A549 treated with AZD9567 at 1 μM for 4 hours (cell line): ENCODE data around the gene HSDL1. TPM values are rescaled to one million over a fixed set of nuclear protein-coding genes. Genes with fewer than 3 reads are reported as not detected.

ENCODE experiments used
- total RNA-seq: library from RNA; stranded (reverse); fragments of 200-300 nt; extraction: Qiagen RNA extraction; gene quantifications from 5 replicates; pipeline ENCODE4 v1.2.3, GENCODE V29; 2022; ENCODE audit not compliant: insufficient read depth

The HSDL1 gene
- total RNA-seq = 19.4 to 22.2 TPM (median 21.4 TPM) in 5 replicates

GRCh38 chr16:84144859-84145639 lies at the start of gene HSDL1, which contains the start of gene DNAAF1:
Gene HSDL1 (minus strand): TSS chr16:84145177. CDS start chr16:84131321, 13,856 bp downstream.
Gene DNAAF1 (plus strand): TSS chr16:84145308. CDS start chr16:84145441, 133 bp downstream.

GRCh38 chr16:84190731-84191388 lies 45.9 kb upstream of the HSDL1 start, which contains the start of gene ADAD2:
Gene ADAD2 (plus strand): TSS chr16:84191157. CDS start chr16:84191231, 74 bp downstream.

GRCh38 chr16:84186685-84187437 lies 41.9 kb upstream of the HSDL1 start, which contains the start of gene TAF1C:
Gene TAF1C (minus strand): TSS chr16:84187057. CDS start chr16:84184988, 2,069 bp downstream.

GRCh38 chr16:84116720-84117493 lies 28.1 kb downstream of the HSDL1 start, which contains the start of gene MBTPS1:
Gene MBTPS1 (minus strand): TSS chr16:84116942. CDS start chr16:84101783, 15,159 bp downstream.

Other genes starting within 250 kb of the HSDL1 start
- 0.89 to 2.6 TPM (median 2.0 TPM) in 5 replicates for gene MLYCD, start 246.1 kb downstream of the HSDL1 start, total RNA-seq
- 16.6 to 38.3 TPM (median 25.8 TPM) in 5 replicates for gene OSGIN1, start 191.9 kb downstream of the HSDL1 start, total RNA-seq
- gene NECAB2, start 176.9 kb downstream of the HSDL1 start, total RNA-seq = 2.3 to 3.1 TPM (median 2.5 TPM) in 4 of 5 replicates, not detected in the other
- not detected in 5 replicates for gene SLC38A8, start 102.4 kb downstream of the HSDL1 start, total RNA-seq
- 40.6 to 52.6 TPM (median 44.6 TPM) in 5 replicates for gene MBTPS1, start 28.2 kb downstream of the HSDL1 start, total RNA-seq
- gene DNAAF1, start 131 bp upstream of the HSDL1 start, total RNA-seq = 0.20 to 0.38 TPM (median 0.32 TPM) in 4 of 5 replicates, not detected in the other
- gene TAF1C, start 41.9 kb upstream of the HSDL1 start, total RNA-seq = 17.7 to 39.9 TPM (median 32.8 TPM) in 5 replicates
- 0.06 to 0.13 TPM in 2 of 5 replicates, not detected in the others for gene ADAD2, start 46.0 kb upstream of the HSDL1 start, total RNA-seq
- 0.02 TPM in 1 of 5 replicates, not detected in the others for gene KCNG4, start 94.8 kb upstream of the HSDL1 start, total RNA-seq
- gene WFDC1, start 149.7 kb upstream of the HSDL1 start, total RNA-seq = not detected in 5 replicates
- gene ATP2C2, start 223.4 kb upstream of the HSDL1 start, total RNA-seq = 0.07 to 0.46 TPM (median 0.13 TPM) in 3 of 5 replicates, not detected in the others